H9 (cell line): ENCODE data around the gene NALCN. TPM values are rescaled to one million over a fixed set of nuclear protein-coding genes. Genes with fewer than 3 reads are reported as not detected.

ENCODE experiments used
- DNase-seq: peaks from one replicate; pipeline ENCODE4 v3.0.0-alpha.2; 2017
- H2AFZ ChIP-seq: one replicate; pipeline ENCODE4 v1.6.1; 2013; ENCODE audit warnings: mild to moderate bottlenecking, low read length, control low read depth, moderate library complexity
- H2AK5ac ChIP-seq: 2 replicates; pipeline ENCODE4 v1.6.1; 2013; ENCODE audit warnings: low read length, control low read depth, mixed read lengths; ENCODE audit not compliant: insufficient read length
- H2BK120ac ChIP-seq: one replicate; pipeline ENCODE4 v1.6.1; 2013; ENCODE audit warnings: low read depth, mild to moderate bottlenecking, low read length, control low read depth, inconsistent platforms; ENCODE audit not compliant: poor library complexity, severe bottlenecking
- H2BK12ac ChIP-seq: 2 replicates; pipeline ENCODE4 v1.6.1; 2013; ENCODE audit warnings: low read length, control low read depth, mixed read lengths, low read depth; ENCODE audit not compliant: insufficient read length
- H2BK15ac ChIP-seq: 2 replicates; pipeline ENCODE4 v1.6.1; 2013; ENCODE audit warnings: low read depth, low read length, control low read depth
- H2BK20ac ChIP-seq: one replicate; pipeline ENCODE4 v1.6.1; 2013; ENCODE audit warnings: low read depth, mild to moderate bottlenecking, low read length, control low read depth, inconsistent platforms; ENCODE audit not compliant: poor library complexity, severe bottlenecking
- H2BK5ac ChIP-seq: 2 replicates; pipeline ENCODE4 v1.6.1; 2013; ENCODE audit warnings: low read length, control low read depth, mixed read lengths; ENCODE audit not compliant: insufficient read length
- H3K14ac ChIP-seq: 2 replicates; pipeline ENCODE4 v1.6.1; 2013; ENCODE audit warnings: low read length, control low read depth; ENCODE audit not compliant: insufficient read depth
- H3K18ac ChIP-seq: 2 replicates; pipeline ENCODE4 v1.6.1; 2013; ENCODE audit warnings: low read depth, mild to moderate bottlenecking, mixed read lengths, low read length, control low read depth; ENCODE audit not compliant: insufficient read length
- H3K23ac ChIP-seq: 2 replicates; pipeline ENCODE4 v1.6.1; 2013; ENCODE audit warnings: low read length, control low read depth, mixed read lengths, low read depth; ENCODE audit not compliant: insufficient read length
- H3K23me2 ChIP-seq: 2 replicates; pipeline ENCODE4 v1.6.1; 2013; ENCODE audit warnings: low read depth, mild to moderate bottlenecking, mixed read lengths, low read length, control low read depth; ENCODE audit not compliant: insufficient read length, poor library complexity, severe bottlenecking
- H3K27ac ChIP-seq: 2 replicates; pipeline ENCODE4 v1.5.1; 2013; ENCODE audit warnings: low read length, control low read depth, mixed read lengths, low read depth; ENCODE audit not compliant: insufficient read length
- H3K27me3 ChIP-seq: 2 replicates; pipeline ENCODE4 v1.6.1; 2013; ENCODE audit warnings: low read length, control low read depth, inconsistent platforms; ENCODE audit not compliant: insufficient read depth
- H3K4ac ChIP-seq: 2 replicates; pipeline ENCODE4 v1.6.1; 2013; ENCODE audit warnings: low read depth, mild to moderate bottlenecking, control low read depth, inconsistent platforms, low read length, moderate library complexity
- H3K4me1 ChIP-seq: 2 replicates; pipeline ENCODE4 v1.6.1; 2013; ENCODE audit warnings: low read length, control low read depth, inconsistent platforms; ENCODE audit not compliant: insufficient read depth
- H3K4me2 ChIP-seq: 2 replicates; pipeline ENCODE4 v1.6.1; 2013; ENCODE audit warnings: low read length, control low read depth, mixed read lengths; ENCODE audit not compliant: insufficient read length, insufficient read depth
- H3K56ac ChIP-seq: 2 replicates; pipeline ENCODE4 v1.6.1; 2013; ENCODE audit warnings: low read depth, mild to moderate bottlenecking, mixed read lengths, low read length, control low read depth; ENCODE audit not compliant: insufficient read length
- H3K79me1 ChIP-seq: 2 replicates; pipeline ENCODE4 v1.6.1; 2013; ENCODE audit warnings: low read depth, mild to moderate bottlenecking, moderate library complexity, low read length, control low read depth, inconsistent platforms; ENCODE audit not compliant: insufficient read depth, poor library complexity, severe bottlenecking
- H3K79me2 ChIP-seq: 2 replicates; pipeline ENCODE4 v1.6.1; 2013; ENCODE audit warnings: low read length, control low read depth, inconsistent platforms; ENCODE audit not compliant: insufficient read depth
- H3K9ac ChIP-seq: 2 replicates; pipeline ENCODE4 v1.6.1; 2013; ENCODE audit warnings: low read length, control low read depth, mixed read lengths; ENCODE audit not compliant: insufficient read length; ENCODE audit errors: extremely low read depth
- H3K9me3 ChIP-seq: one replicate; pipeline ENCODE4 v1.6.1; 2013; ENCODE audit warnings: low read depth, low read length, inconsistent platforms; ENCODE audit not compliant: control insufficient read depth
- H3T11ph ChIP-seq: one replicate; pipeline ENCODE4 v1.6.1; 2013; ENCODE audit warnings: mild to moderate bottlenecking, low read length, control low read depth, inconsistent platforms
- H4K20me1 ChIP-seq: one replicate; pipeline ENCODE4 v1.6.1; 2013; ENCODE audit not compliant: control insufficient read depth, insufficient read length, insufficient read depth
- H4K5ac ChIP-seq: 2 replicates; pipeline ENCODE4 v1.6.1; 2013; ENCODE audit warnings: low read depth, mild to moderate bottlenecking, mixed read lengths, low read length, control low read depth; ENCODE audit not compliant: insufficient read length
- H4K8ac ChIP-seq: replicated peaks from 2 replicates; pipeline ENCODE4 v1.6.1; 2013; ENCODE audit warnings: low read length, control low read depth, mixed read lengths, low read depth; ENCODE audit not compliant: insufficient read length
- H4K91ac ChIP-seq: 2 replicates; pipeline ENCODE4 v1.6.1; 2013; ENCODE audit warnings: low read depth, mild to moderate bottlenecking, moderate library complexity, mixed read lengths, low read length, control low read depth; ENCODE audit not compliant: insufficient read length
- H3K27ac Mint-ChIP-seq, 3 experiments: 2 replicates in 2 of 3; 3 replicates in 1 of 3; pipeline ENCODE4 v1.8.0; 2020 to 2021; ENCODE audit warnings: mixed read lengths in 3 of 3, mild to moderate bottlenecking in 1 of 3, moderate library complexity in 1 of 3
- H3K27me3 Mint-ChIP-seq: 2 replicates; pipeline ENCODE4 v1.8.0; 2021; ENCODE audit warnings: low read depth, mild to moderate bottlenecking, moderate library complexity, mixed read lengths
- H3K36me3 Mint-ChIP-seq, 3 experiments: 2 replicates in 2 of 3; 3 replicates in 1 of 3; pipeline ENCODE4 v1.8.0; 2020 to 2021; ENCODE audit warnings: low read depth in 3 of 3, mixed read lengths in 3 of 3; ENCODE audit not compliant: insufficient read depth in 1 of 3
- H3K4me1 Mint-ChIP-seq, 2 experiments: 2 replicates each; pipeline ENCODE4 v1.8.0; 2020; ENCODE audit warnings: mixed read lengths in 2 of 2
- H3K4me3 Mint-ChIP-seq, 2 experiments: 2 replicates in 1 of 2; 3 replicates in 1 of 2; pipeline ENCODE4 v1.8.0; 2020 to 2021; ENCODE audit warnings: mild to moderate bottlenecking in 2 of 2, mixed read lengths in 2 of 2, moderate library complexity in 1 of 2
- H3K9me3 Mint-ChIP-seq, 2 experiments: 2 replicates in 1 of 2; 3 replicates in 1 of 2; pipeline ENCODE4 v1.8.0; 2020; ENCODE audit warnings: mild to moderate bottlenecking in 2 of 2, mixed read lengths in 2 of 2, moderate library complexity in 1 of 2
- WGBS: extraction: QIAGEN DNeasy Blood & Tissue Kit; methylation state at CpG from one replicate; pipeline ENCODE4 v1.1.7; 2013; ENCODE audit warnings: missing lambda C conversion rate, low lambda C conversion rate, mixed read lengths; ENCODE audit not compliant: insufficient read length; ENCODE audit errors: extremely low coverage; 5-methylcytosine and 5-hydroxymethylcytosine counted together
- total RNA-seq: library from RNA; stranded (reverse); gene quantifications from 2 replicates; pipeline ENCODE4 v1.2.1, GENCODE V29; 2021
- TF ChIP-seq, protein P1 (sequence below): fragments of 200-600 bp; sonication (generic); conservative IDR thresholded peaks from 3 replicates; pipeline ENCODE4 v1.8.0; 2021; ENCODE audit warnings: antibody characterized with exemption, mild to moderate bottlenecking

NALCN gene
- total RNA-seq, 1 experiment from 2014 or later = 0.09 TPM

DNA sequence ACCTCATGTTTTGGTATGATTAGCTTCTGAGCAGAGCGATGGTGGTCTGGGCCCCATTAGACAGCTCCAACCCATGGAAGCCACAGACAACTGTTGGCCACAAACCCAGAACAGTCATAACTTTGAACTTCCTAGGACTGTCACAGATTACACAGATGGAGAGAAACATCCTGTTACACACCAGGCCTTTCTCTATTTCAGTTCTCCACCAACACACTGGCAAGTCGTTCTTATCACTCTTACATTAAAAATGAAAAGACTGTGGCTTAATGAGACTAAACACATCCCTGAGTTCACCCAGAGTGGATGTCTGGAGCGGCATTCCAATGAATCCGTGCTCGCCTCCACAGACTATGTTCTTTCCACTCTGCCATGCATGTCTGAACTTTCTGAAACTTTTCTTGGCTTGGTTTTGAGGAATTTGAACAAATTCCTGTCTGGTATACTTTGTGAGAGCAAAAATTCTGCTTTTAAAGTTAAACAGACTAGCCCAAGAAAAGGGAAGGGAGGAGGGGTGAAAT, 109.1 kb downstream of the NALCN start:
- Mint-ChIP-seq H3K27me3 (no peaks in the 10 kb centered on the region), H3K4me3 (no peak overlapping the region), H3K9me3 (no peaks in the 10 kb centered on the region), H3K27ac (no peak overlapping the region), H3K4me1 (no peaks in the 10 kb centered on the region), H3K36me3 (no peaks in the 10 kb centered on the region)
- no peak overlapping the region for H2AK5ac ChIP-seq
- H3K79me1 ChIP-seq = no peaks in the 10 kb centered on the region
- H2BK120ac ChIP-seq = no peak overlapping the region
- H4K8ac ChIP-seq = no peak overlapping the region
- no peak overlapping the region for H3T11ph ChIP-seq
- no peak overlapping the region for H2BK12ac ChIP-seq
- no peak overlapping the region for H3K4ac ChIP-seq
- no CpG with 5 or more reads among the region's 5 CpGs for WGBS
- H4K20me1 ChIP-seq = no peaks in the 10 kb centered on the region
- H3K23ac ChIP-seq = no peak overlapping the region
- H2BK20ac ChIP-seq = no peak overlapping the region
- no peak overlapping the region for H3K4me2 ChIP-seq
- H3K18ac ChIP-seq = no peak overlapping the region
- H3K9ac ChIP-seq = no peak overlapping the region
- H3K14ac ChIP-seq = no peak overlapping the region
- no peaks in the 10 kb centered on the region for H3K4me1 ChIP-seq
- H2AFZ ChIP-seq = no peak overlapping the region
- H4K91ac ChIP-seq = no peak overlapping the region
- H3K56ac ChIP-seq = no peak overlapping the region
- H3K79me2 ChIP-seq = no peaks in the 10 kb centered on the region
- TF ChIP-seq, protein P1, sequence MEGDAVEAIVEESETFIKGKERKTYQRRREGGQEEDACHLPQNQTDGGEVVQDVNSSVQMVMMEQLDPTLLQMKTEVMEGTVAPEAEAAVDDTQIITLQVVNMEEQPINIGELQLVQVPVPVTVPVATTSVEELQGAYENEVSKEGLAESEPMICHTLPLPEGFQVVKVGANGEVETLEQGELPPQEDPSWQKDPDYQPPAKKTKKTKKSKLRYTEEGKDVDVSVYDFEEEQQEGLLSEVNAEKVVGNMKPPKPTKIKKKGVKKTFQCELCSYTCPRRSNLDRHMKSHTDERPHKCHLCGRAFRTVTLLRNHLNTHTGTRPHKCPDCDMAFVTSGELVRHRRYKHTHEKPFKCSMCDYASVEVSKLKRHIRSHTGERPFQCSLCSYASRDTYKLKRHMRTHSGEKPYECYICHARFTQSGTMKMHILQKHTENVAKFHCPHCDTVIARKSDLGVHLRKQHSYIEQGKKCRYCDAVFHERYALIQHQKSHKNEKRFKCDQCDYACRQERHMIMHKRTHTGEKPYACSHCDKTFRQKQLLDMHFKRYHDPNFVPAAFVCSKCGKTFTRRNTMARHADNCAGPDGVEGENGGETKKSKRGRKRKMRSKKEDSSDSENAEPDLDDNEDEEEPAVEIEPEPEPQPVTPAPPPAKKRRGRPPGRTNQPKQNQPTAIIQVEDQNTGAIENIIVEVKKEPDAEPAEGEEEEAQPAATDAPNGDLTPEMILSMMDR = no peak
- no peaks in the 10 kb centered on the region for H3K9me3 ChIP-seq
- no peaks in the 10 kb centered on the region for H3K23me2 ChIP-seq
- no peak overlapping the region for H2BK15ac ChIP-seq
- no peak overlapping the region for H4K5ac ChIP-seq
- H3K27me3 ChIP-seq = no peaks in the 10 kb centered on the region
- DNase-seq = no peak
- H3K27ac ChIP-seq = no peak overlapping the region
- H2BK5ac ChIP-seq = no peak overlapping the region
